IPS-NIHi7 (cell line): ENCODE measurements around the gene GJC3.
"Not testable (repeated sequence)": the region's sequence is repeated elsewhere in the genome, so short reads cannot be mapped to it uniquely, and the experiment has no call there.

Experiments
- DNase-seq: peaks from one replicate; pipeline ENCODE4 v3.0.0; 2012; ENCODE audit warnings: mixed read lengths; ENCODE audit errors: extremely low spot score

GJC3 gene, protein sequence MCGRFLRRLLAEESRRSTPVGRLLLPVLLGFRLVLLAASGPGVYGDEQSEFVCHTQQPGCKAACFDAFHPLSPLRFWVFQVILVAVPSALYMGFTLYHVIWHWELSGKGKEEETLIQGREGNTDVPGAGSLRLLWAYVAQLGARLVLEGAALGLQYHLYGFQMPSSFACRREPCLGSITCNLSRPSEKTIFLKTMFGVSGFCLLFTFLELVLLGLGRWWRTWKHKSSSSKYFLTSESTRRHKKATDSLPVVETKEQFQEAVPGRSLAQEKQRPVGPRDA

DNA sequence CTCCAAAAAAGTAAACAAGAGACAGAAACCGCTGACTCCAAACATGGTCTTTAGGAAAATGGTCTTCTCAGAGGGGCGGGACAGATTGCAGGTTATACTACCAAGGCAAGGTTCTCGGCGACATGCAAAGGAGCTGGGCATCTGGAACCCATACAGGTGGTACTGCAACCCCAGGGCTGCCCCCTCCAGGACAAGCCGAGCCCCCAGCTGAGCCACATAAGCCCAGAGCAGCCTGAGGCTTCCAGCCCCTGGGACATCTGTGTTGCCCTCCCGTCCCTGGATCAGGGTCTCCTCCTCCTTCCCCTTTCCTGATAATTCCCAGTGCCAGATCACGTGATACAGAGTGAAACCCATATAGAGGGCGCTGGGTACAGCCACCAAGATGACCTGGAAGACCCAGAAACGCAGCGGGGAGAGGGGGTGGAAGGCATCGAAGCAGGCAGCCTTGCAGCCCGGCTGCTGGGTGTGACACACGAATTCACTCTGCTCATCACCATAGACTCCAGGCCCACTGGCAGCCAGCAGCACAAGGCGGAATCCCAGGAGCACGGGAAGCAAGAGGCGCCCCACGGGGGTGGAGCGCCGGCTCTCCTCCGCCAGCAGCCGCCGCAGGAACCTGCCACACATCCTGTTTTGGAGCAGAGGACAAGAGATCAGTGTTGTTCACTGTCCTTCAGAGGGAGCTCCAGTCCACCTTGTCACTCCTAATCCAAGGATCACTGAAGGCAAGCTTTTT, at the start of gene GJC3:
GJC3 (minus strand) TSS at position 627 of the 736 bp plus-strand sequence; CDS start at position 627, 0 bp downstream.
- DNase-seq = peak; percentile 91

DNA sequence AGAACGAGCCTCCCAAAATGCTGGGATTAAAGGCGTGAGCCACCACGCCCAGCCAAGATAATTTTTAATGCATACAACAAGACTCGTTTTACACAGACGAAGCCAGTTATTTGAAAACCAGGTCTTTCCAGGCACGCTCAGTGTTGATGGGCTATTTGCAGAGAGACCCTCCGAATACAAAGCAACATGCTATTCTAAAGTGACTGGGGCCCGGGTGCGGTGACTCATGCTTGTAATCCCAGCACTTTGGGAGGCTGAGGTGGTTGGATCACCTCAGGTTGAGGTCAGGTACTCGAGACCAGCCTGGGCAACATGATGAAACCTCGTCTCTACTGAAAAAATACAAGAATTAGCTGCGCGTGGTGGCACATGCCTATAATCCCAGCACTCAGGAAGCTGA, 47.2 kb upstream of the GJC3 start:
- DNase-seq = no peak

DNA sequence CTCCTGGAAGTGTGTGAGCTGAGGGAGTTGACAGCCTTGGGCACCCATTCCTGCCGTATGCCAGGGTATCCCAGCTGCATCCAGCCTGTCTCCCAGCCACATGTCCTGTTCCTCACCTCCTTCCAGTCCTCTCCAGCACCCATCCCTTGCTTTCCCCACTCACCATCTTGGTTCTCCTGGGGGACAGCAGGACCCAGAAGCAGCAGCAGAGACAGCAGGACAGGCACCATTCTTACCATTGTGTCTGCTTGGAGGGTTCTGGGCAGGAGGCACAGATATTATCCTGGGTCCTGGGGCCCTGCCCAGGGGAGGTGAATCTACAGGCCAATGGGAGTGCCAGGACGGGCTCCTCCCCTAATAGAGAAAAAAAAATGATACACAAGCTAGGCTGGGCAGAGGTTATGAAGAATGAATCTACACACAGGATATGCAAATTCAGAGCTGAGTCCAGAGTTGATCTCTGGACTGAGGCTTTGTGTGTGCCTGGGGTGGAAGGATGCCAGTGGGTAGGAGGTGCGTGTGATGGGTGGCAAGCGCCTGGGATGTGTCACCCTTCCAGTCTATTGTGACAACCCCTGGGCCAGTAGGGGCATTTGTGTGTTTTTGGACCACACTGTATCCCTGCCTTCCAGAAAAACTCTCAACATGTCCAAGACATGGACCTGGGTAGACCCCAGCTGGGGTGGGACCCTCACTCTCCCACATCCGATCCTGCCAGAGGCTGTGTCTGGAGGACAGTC, 46.5 kb upstream of the GJC3 start, which contains the start of gene AZGP1:
AZGP1 (minus strand) TSS at position 250 of the 740 bp plus-strand sequence; CDS start at position 239, 11 bp downstream.
- no peak for DNase-seq

DNA sequence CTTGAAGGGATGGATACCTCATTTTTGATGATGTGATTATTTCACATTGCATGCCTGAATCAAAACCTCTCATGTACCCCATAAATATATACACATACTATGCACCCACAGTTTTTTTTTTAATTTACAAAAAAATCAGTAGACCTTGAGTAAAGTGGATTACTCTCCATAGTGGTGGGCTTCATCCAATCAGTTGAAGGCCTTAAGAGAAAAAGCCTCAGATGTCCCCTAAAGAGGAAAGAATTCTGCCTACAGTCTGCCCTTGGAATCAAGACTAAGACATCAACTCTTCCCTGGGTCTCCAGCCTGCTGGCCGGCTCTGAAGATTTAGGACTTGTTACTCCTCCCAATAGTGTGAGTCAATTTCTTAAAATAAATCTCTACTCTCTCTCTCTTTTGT, 45.3 kb upstream of the GJC3 start:
- no peak for DNase-seq

DNA sequence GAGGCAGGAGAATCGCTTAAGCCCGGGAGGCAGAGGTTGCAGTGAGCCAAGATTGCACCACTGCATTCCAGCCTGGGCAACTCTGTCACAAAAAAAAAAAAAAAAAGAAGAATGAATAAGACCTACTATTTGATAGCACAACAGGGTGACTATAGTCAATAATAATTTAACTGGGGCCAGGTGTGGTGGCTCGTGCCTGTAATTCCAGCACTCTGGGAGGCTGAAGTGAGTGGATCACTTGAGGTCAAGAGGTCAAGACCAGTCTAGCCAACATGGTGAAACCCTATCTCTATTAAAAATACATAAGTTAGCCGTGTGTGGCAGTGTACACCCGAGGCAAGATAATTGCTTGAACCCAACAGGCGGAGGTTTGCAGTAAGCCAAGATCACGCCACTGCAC, 44.4 kb upstream of the GJC3 start:
- not testable (repeated sequence) for DNase-seq

DNA sequence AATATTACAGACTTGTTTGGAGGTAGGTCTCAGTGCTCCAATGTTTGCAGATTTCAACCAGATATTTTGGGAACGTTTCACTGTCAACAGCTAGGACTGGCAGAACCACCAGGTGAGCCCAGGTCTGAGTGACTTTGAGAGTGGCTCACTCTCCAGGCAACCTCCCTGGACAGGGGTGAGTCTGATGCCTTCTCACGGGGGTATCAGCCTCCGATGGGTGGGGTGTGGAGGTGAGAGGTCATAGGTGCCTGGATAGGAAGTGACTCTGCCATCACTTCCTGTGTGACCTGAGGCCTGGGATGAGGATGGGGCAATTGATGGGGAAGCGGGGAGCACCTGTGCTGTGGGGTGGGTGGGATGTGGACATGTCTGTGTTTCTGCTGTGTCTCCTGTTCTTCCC, 41.8 kb upstream of the GJC3 start:
- no peak for DNase-seq

DNA sequence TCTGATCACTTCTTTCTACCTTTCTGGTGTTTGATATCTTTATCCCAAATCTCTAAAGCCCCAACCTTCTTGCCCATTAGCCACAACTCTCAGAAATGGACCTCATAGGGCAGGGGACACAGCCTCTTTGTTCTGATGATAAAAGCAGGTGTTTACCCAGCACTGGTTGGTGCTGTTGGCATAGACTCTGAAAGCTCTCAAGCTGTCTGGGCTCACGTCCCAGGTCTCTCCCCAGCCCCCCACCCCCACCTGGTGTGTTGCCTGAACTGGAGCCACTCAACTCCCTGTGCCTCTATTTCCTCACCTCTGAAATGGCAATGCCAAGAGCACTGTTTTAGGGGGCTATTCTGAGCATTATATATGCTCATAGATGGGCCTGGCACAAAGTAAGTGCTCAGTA, 40.4 kb upstream of the GJC3 start:
- not testable (repeated sequence) for DNase-seq

DNA sequence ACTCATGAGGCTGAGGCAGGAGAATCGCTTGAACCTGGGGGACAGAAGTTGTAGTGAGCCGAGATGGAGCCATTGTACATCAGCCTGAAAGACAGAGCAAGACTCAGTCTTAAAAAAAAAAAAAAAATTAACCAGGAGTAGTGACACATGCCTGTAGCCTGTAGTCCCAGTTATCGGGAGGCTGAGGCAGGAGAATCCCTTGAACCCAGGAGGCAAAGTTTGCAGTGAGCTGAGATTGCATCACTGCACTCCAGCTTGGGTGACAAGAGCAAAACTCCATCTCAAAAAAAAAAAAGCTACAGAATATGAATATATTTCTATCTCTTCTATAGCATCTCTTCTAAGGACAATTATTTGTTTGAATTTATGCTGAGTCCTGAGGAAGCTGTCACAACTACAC, 39.9 kb upstream of the GJC3 start:
- no peak for DNase-seq

DNA sequence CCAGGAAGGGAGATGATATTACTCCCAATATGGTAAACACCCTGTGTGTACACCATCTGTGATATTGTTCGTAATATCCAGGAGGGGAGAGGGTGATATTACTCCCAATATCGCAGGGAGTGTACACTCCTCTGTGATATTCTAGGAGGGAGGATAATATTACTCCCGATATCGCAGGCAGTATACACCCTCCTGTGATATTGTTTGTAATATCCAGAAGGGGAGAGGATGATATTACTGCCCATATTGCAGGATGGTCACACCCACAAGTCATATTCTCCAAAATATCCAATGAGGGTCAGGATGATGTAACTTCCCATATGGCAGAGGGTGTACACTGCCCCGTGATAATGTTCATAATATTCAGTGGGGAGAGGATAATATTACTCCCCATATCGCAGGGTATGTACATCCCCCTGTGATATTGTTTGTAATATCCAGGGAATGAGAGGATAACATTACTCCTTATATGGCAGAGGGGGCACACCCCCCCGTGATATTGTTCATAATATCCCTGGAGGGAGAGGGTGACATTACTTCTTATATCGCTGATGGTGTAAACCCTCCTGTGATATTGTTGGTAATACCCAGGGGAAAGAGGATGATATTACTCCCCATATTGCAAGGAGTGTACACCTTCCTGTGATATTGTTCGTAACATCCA, 29.3 kb upstream of the GJC3 start:
- no peak for DNase-seq

DNA sequence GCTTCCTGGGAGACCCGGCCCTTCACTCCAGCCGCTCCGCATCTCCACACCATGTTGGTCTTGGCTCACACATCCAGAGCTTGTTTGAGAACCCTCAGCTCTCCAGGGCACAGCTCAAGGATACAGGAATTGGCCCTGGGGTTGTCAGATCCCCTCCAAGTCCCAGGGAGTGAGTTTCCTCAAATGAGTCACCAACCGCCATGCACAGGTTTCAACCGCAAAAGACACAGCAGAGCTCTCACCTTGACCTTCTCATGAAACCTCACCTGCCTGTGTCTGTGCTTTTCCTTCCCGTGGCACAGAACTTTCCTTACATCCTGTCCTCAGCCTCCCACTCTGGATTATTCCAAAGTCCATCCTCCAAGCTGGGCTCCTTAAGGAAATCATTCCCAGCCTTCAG, 25.8 kb upstream of the GJC3 start:
- DNase-seq = no peak

DNA sequence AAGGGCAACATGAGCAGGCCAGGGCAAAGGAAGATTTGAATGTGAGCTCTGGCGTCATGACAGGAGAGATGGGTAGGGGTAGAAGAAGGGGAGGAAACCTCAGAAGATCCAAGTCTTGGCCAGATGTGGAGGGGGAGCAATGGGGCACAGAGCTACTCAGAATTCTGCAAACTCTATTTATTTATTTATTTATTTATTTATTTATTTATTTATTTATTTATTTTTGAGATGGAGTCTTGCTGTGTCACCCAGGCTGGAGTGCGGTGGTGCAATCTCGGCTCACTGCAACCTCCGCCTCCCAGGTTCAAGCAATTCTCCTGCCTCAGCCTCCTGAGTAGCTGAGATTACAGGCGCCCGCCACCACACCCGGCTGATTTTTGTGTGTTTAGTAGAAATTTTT, 25.2 kb upstream of the GJC3 start:
- DNase-seq = not testable (repeated sequence)

DNA sequence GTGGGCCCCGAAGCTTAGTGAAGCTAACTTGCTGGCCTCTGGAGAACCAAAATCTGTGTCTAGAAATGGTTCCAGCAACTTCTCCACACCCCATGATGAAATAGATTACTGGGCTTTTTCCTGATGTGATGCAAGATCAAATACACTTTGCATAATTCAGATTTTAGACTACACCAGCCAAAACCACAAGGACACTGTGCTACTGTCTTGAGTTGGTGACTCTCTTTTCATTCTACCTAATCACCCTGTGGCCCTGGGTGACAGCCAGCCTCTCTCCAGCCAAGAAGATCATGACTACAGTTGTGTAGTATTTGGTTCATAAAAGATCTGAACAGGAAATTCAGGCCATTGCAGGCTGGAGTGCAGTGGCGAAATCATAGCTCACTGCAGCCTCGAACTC, 24.2 kb upstream of the GJC3 start:
- no peak for DNase-seq

DNA sequence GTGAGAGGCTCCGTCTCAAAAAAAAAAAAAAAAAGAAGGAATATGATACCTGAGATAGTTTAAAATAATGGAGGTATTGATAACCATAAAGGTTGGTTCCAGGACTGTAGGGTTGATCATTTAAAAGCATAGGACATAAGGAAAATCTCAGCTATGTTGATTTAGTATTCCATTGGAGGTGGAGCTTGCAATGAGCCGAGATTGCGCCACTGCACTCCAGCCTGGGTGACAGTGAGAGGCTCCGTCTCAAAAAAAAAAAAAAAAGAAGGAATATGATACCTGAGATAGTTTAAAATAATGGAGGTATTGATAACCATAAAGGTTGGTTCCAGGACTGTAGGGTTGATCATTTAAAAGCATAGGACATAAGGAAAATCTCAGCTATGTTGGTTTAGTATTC, 23.2 kb upstream of the GJC3 start:
- DNase-seq = not testable (repeated sequence)

DNA sequence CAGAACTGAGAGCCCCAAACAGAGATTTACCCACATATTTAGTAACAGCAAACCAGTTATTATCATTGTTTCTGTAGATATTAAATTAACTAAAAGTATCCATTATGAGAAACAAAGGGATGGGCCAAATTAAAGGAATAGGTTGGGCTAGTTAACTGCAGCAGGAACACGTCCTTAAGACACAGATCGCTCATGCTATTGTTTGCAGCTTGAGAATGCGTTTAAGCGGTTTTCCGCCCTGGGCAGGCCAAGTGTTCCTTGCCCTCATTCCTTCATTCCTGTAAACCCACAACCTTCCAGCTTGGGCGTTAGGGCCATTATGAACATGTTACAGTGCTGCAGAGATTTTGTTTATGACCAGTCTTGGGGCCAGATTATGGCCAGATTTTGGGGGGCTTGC, 21.4 kb upstream of the GJC3 start:
- DNase-seq = not testable (repeated sequence)

DNA sequence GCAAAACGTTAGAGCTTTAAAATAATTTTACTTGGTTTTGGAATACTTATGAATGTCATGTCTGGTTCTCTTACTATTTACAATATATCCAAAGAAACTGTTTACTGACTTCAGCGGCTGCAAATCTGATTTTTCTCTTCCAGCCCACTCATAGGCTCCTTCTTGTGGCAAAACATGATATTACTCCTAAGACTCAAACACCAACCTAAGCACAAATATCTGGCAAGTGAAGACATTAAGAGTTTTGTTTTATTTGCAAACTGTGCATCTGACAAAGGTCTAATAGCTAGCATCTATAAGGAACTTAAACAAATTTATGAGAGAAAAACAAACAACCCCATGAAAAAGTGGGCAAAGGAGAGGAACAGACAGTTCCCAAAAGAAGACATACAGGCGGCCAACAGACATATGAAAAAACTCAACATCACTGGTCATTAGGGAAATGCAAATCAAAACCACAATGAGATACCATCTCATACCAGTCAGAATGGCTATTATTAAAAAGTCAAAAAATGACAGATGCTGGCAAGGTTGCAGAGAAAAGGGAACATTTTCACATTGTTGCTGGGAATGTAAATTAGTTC, 20.3 kb upstream of the GJC3 start:
- DNase-seq = no peak

DNA sequence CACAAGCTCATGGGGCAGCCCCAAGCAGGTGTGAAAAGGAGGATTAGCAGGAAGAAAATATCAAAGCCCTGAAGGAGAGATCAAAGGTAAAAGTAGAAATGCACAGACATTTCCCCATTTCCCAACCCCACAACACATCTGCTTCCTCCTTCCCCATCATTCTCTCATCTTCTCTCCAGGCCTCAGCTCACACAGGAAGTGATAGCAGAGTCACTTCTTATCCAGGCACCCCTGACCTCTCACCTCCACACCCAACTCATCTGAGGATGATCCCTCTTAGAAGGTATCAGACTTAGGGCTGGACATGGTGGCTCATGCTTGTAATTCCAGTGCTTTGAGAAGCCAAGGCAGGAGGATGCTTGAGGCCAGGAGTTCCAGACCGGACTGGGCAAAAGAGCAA, 18.2 kb upstream of the GJC3 start:
- DNase-seq = no peak

DNA sequence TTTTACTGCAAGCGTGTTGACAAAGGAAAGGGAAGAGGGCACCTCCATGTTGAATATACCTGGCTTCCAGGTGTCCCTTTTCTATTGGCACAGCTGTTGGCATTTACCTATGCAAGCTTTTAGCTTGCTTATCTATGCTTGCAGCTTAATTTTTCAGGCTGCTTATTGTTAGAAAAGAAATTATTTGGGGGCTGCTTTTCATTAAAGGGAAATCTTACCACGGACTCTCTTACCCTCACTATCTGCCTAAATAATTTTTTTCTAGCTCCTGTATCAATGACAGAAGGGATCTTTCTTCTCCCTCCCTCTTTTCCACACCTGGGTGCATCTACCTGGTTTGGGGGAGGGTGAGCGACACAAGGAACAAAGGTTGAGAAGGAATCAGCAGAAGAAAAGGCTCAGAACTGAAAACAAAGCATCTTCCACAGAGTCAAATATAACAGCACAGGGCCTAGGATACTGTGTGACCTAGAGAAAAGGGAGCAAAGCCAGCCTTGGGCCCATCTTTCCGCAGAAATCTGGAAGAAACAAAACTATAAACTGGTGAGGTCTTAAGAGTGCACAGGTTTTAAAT, 15.2 kb upstream of the GJC3 start:
- peak; percentile 18 for DNase-seq

DNA sequence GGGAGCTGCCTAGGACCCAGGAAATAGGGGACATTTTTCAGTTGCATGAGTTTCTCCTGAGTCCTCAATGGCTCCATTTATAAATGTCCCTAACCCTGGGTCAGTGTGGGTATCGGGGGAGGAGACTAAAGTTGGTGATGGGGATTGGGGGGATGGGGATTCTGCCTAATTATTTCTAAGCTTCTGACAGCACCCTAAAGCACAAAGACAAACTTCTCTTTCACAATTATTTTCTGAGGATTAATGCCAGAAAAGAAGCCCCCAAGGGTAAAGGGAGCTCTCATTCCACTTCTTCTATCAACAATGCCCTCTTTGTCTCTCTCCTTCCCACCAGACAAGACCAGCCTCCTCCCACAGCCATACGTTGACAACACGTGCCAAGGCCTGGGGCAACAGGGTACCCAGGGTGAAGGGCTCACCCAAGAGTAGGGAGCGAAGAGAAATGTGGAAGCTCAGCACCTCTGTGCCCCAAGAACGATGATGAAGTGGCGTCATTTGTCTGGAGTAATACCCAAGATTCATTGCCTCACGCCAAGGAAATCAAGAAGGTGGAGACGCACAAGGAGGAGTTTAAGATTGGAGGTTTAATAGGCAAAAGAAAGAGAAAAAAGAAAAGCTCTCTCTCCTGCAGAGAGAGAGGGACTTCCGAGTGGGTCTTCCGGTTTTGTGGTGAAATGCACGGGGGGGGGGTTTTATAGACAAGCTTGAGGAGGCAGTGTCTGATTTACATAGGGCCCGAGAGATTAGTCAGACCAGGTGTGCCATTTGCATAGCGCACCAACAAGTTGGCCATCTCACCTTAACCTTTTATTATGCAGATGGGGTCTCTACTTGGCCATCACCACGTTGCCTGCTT, 14.4 kb upstream of the GJC3 start:
- peak; percentile 55 for DNase-seq

DNA sequence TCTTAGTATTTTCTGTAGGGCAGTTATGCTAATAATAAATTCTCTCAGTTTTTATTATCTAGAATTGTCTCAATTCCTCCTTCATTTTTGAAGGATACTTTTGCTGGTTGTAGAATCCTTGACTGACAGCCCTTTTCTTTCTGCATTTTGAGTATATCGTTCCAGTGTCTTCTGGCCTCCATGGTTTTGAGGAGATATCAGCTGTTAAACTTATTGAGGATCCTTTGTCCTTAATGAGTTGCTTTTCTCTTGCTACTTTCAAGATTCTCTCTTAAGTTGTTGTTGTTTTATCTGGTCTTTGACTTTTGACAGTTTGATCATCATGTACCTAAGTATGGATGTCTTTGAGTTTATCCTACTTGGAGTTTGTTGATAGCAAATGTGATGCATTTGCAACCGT, 8.9 kb upstream of the GJC3 start:
- DNase-seq = no peak

DNA sequence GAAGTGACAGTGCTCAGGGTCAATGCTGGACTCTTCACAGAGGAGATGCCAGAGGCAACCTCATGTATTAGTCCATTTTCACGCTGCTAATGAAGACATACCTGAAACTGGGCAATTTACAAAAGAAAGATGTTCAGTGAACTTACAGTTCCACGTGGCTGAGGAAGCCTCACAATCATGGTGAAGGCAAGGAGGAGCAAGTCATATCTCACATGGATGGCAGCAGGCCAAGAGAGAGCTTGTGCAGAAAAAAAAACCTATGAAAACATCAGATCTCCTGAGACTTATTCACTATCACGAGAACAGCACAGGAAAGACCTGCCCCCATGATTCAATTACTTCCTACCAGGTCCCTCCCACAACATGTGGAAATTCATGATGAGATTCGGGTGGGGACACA, 5.6 kb upstream of the GJC3 start:
- DNase-seq = not testable (repeated sequence)
